ENCODE measurements around the gene NUTF2. TPM values are rescaled to one million over a fixed set of nuclear protein-coding genes. Genes with fewer than 3 reads are reported as not detected.
"Not testable (repeated sequence)": the region's sequence is repeated elsewhere in the genome, so short reads cannot be mapped to it uniquely, and the experiment has no call there.

Gene NUTF2
- total RNA-seq, 1 donor from 2014 or later, result 177 TPM

GRCh38 chr16:67820608-67821259 lies 26.0 kb upstream of the NUTF2 start:
- Mint-ChIP-seq H3K4me1 (ENCODE audit: low read depth) (peaks cover 3% of the 10 kb centered on the region), H3K27me3 (ENCODE audit: low read depth) (no peaks in the 10 kb centered on the region), H3K27ac (no peak overlapping the region), H3K9me3 (no peaks in the 10 kb centered on the region), H3K36me3 (ENCODE audit: low read depth) (no peaks in the 10 kb centered on the region), H3K4me3 (ENCODE audit: low read depth) (no peak overlapping the region)
- intact Hi-C loops (cut with micrococcal nuclease), result no loop called here
- no peak for DNase-seq (ENCODE audit: low spot score)

GRCh38 chr16:67822511-67822910 lies 24.2 kb upstream of the NUTF2 start:
- H3K27me3 Mint-ChIP-seq (ENCODE audit: low read depth), result no peaks in the 10 kb centered on the region
- intact Hi-C loops (cut with micrococcal nuclease), result no loop called here
- H3K4me1 Mint-ChIP-seq (ENCODE audit: low read depth), result no peaks in the 10 kb centered on the region
- no peak overlapping the region for H3K4me3 Mint-ChIP-seq (ENCODE audit: low read depth)
- no peak overlapping the region for H3K27ac Mint-ChIP-seq
- H3K9me3 Mint-ChIP-seq, result no peaks in the 10 kb centered on the region
- no peaks in the 10 kb centered on the region for H3K36me3 Mint-ChIP-seq (ENCODE audit: low read depth)
- DNase-seq (ENCODE audit: low spot score), result no peak

GRCh38 chr16:67825119-67825518 lies 21.6 kb upstream of the NUTF2 start:
- Mint-ChIP-seq H3K27me3 (ENCODE audit: low read depth) (no peaks in the 10 kb centered on the region), H3K4me3 (ENCODE audit: low read depth) (no peak overlapping the region), H3K4me1 (ENCODE audit: low read depth) (no peaks in the 10 kb centered on the region), H3K9me3 (no peaks in the 10 kb centered on the region), H3K27ac (no peak overlapping the region), H3K36me3 (ENCODE audit: low read depth) (no peaks in the 10 kb centered on the region)
- no peak for DNase-seq (ENCODE audit: low spot score)
- intact Hi-C loops (cut with micrococcal nuclease), result no loop called here

GRCh38 chr16:67825906-67826305 lies 20.8 kb upstream of the NUTF2 start:
- intact Hi-C loops (cut with micrococcal nuclease), result no loop called here
- no peak for DNase-seq (ENCODE audit: low spot score)
- Mint-ChIP-seq H3K9me3 (no peaks in the 10 kb centered on the region), H3K27ac (no peak overlapping the region), H3K4me1 (ENCODE audit: low read depth) (no peaks in the 10 kb centered on the region), H3K4me3 (ENCODE audit: low read depth) (no peak overlapping the region), H3K36me3 (ENCODE audit: low read depth) (peaks cover 3% of the 10 kb centered on the region), H3K27me3 (ENCODE audit: low read depth) (no peaks in the 10 kb centered on the region)

- H3K36me3 Mint-ChIP-seq (ENCODE audit: low read depth), result peaks cover 9% of the 10 kb centered on the region
- no peaks in the 10 kb centered on the region for H3K27me3 Mint-ChIP-seq (ENCODE audit: low read depth)
- intact Hi-C loops (cut with micrococcal nuclease), result no loop called here
- peaks cover 7% of the 10 kb centered on the region for H3K4me1 Mint-ChIP-seq (ENCODE audit: low read depth)
- no peak for DNase-seq (ENCODE audit: low spot score)
- H3K27ac Mint-ChIP-seq, result no peak overlapping the region
- H3K4me3 Mint-ChIP-seq (ENCODE audit: low read depth), result no peak overlapping the region
- no peaks in the 10 kb centered on the region for H3K9me3 Mint-ChIP-seq
Observed at GRCh38 chr16:67828651-67829050, 18.1 kb upstream of the NUTF2 start.

GRCh38 chr16:67833030-67833414 lies 13.7 kb upstream of the NUTF2 start:
- no peak for DNase-seq (ENCODE audit: low spot score)
- peak overlapping the region; percentile 97 for H3K4me3 Mint-ChIP-seq (ENCODE audit: low read depth)
- H3K27ac Mint-ChIP-seq, result peak overlapping the region; percentile 20

GRCh38 chr16:67833415-67834241 lies 13.1 kb upstream of the NUTF2 start:
- Mint-ChIP-seq H3K9me3 (no peaks in the 10 kb centered on the region), H3K4me1 (ENCODE audit: low read depth) (peaks cover 11% of the 10 kb centered on the region), H3K27me3 (ENCODE audit: low read depth) (no peaks in the 10 kb centered on the region), H3K36me3 (ENCODE audit: low read depth) (peaks cover 9% of the 10 kb centered on the region), H3K4me3 (ENCODE audit: low read depth) (peak overlapping the region; percentile 97), H3K27ac (peak overlapping the region; percentile 89)
- DNase-seq (ENCODE audit: low spot score), result peak; percentile 93
- intact Hi-C loops (cut with micrococcal nuclease), result loop anchor here (1.0 kb wide), 3 partner anchors 8 to 27 kb away; partner anchors contain the start of genes NUTF2, RANBP10 and TSNAXIP1

More at GRCh38 chr16:67833030-67833414, 13.7 kb upstream of the NUTF2 start:
- peaks cover 11% of the 10 kb centered on the region for H3K4me1 Mint-ChIP-seq (ENCODE audit: low read depth)
- H3K36me3 Mint-ChIP-seq (ENCODE audit: low read depth), result peaks cover 9% of the 10 kb centered on the region
- intact Hi-C loops (cut with micrococcal nuclease), result loop anchor here (1.0 kb wide), 3 partner anchors 8 to 27 kb away; partner anchors contain the start of genes NUTF2, RANBP10 and TSNAXIP1
- no peaks in the 10 kb centered on the region for H3K9me3 Mint-ChIP-seq
- H3K27me3 Mint-ChIP-seq (ENCODE audit: low read depth), result no peaks in the 10 kb centered on the region

- intact Hi-C loops (cut with micrococcal nuclease), result no loop called here
- H3K36me3 Mint-ChIP-seq (ENCODE audit: low read depth), result peaks cover 9% of the 10 kb centered on the region
Observed at GRCh38 chr16:67834242-67834614, 12.5 kb upstream of the NUTF2 start.

GRCh38 chr16:67837190-67837589 lies 9.5 kb upstream of the NUTF2 start:
- H3K27ac Mint-ChIP-seq; intact Hi-C loops (cut with micrococcal nuclease); H3K36me3 Mint-ChIP-seq (ENCODE audit: low read depth); H3K9me3 Mint-ChIP-seq; H3K27me3 Mint-ChIP-seq (ENCODE audit: low read depth); H3K4me3 Mint-ChIP-seq (ENCODE audit: low read depth); DNase-seq (ENCODE audit: low spot score): not testable (repeated sequence)
- peaks cover 15% of the 10 kb centered on the region for H3K4me1 Mint-ChIP-seq (ENCODE audit: low read depth)

More at GRCh38 chr16:67834242-67834614, 12.5 kb upstream of the NUTF2 start:
- peak overlapping the region; percentile 97 for H3K4me3 Mint-ChIP-seq (ENCODE audit: low read depth)
- no peaks in the 10 kb centered on the region for H3K9me3 Mint-ChIP-seq
- DNase-seq (ENCODE audit: low spot score), result no peak
- H3K27ac Mint-ChIP-seq, result no peak overlapping the region
- H3K27me3 Mint-ChIP-seq (ENCODE audit: low read depth), result no peaks in the 10 kb centered on the region
- H3K4me1 Mint-ChIP-seq (ENCODE audit: low read depth), result peaks cover 11% of the 10 kb centered on the region

GRCh38 chr16:67837811-67838210 lies 8.9 kb upstream of the NUTF2 start:
- H3K36me3 Mint-ChIP-seq (ENCODE audit: low read depth), result no peaks in the 10 kb centered on the region
- intact Hi-C loops (cut with micrococcal nuclease), result no loop called here
- peaks cover 11% of the 10 kb centered on the region for H3K4me1 Mint-ChIP-seq (ENCODE audit: low read depth)
- no peaks in the 10 kb centered on the region for H3K27me3 Mint-ChIP-seq (ENCODE audit: low read depth)
- H3K9me3 Mint-ChIP-seq, result no peaks in the 10 kb centered on the region
- no peak for DNase-seq (ENCODE audit: low spot score)
- H3K4me3 Mint-ChIP-seq (ENCODE audit: low read depth), result no peak overlapping the region
- H3K27ac Mint-ChIP-seq, result no peak overlapping the region

GRCh38 chr16:67841198-67841815 lies 5.4 kb upstream of the NUTF2 start:
- Mint-ChIP-seq H3K4me3 (ENCODE audit: low read depth) (peak overlapping the region; percentile 89), H3K27me3 (ENCODE audit: low read depth) (no peaks in the 10 kb centered on the region), H3K36me3 (ENCODE audit: low read depth) (peaks cover 16% of the 10 kb centered on the region), H3K4me1 (ENCODE audit: low read depth) (peaks cover 29% of the 10 kb centered on the region), H3K27ac (peak overlapping the region; percentile 94), H3K9me3 (no peaks in the 10 kb centered on the region)
- DNase-seq (ENCODE audit: low spot score), result no peak
- intact Hi-C loops (cut with micrococcal nuclease), result loop anchor here (1.0 to 10.0 kb wide), 2 partner anchors 8 to 597 kb away; partner anchors contain the start of genes FHOD1 and SLC9A5

GRCh38 chr16:67841816-67842508 lies 4.8 kb upstream of the NUTF2 start, which contains the start of gene THAP11:
THAP11 (plus strand) TSS chr16:67842320; CDS start chr16:67842555, 235 bp downstream.
- Mint-ChIP-seq H3K27me3 (ENCODE audit: low read depth) (no peaks in the 10 kb centered on the region), H3K36me3 (ENCODE audit: low read depth) (peaks cover 16% of the 10 kb centered on the region), H3K9me3 (no peaks in the 10 kb centered on the region), H3K4me1 (ENCODE audit: low read depth) (peaks cover 29% of the 10 kb centered on the region), H3K4me3 (ENCODE audit: low read depth) (peak within 1 kb of the TSS; percentile 89), H3K27ac (peak within 1 kb of the TSS; percentile 94)
- peak; percentile 92 for DNase-seq (ENCODE audit: low spot score)
- intact Hi-C loops (cut with micrococcal nuclease), result loop anchor here (1.0 to 10.0 kb wide), 2 partner anchors 9 to 597 kb away; partner anchors contain the start of genes FHOD1 and SLC9A5
